Fibroblast of pulmonary artery (primary cell): ENCODE data around the gene COA3.
A peak's percentile ranks its signal among the peaks of the same experiment; 100 is the strongest.

Experiments
- DNase-seq: peaks from one replicate; pipeline ENCODE4 v3.0.0-alpha.2; 2010; ENCODE audit warnings: low read depth
- H3K4me3 ChIP-seq: replicated peaks from 2 replicates; pipeline ENCODE4 v1.5.1; 2011; ENCODE audit warnings: low read depth, mild to moderate bottlenecking, control low read depth, low read length, moderate library complexity
- TF ChIP-seq, protein P1 (sequence below): IDR thresholded peaks from 2 replicates; pipeline ENCODE4 v1.5.1; 2011; ENCODE audit warnings: mild to moderate bottlenecking, control low read depth, low read length, inconsistent platforms; ENCODE audit errors: missing control alignments

COA3 gene

DNA sequence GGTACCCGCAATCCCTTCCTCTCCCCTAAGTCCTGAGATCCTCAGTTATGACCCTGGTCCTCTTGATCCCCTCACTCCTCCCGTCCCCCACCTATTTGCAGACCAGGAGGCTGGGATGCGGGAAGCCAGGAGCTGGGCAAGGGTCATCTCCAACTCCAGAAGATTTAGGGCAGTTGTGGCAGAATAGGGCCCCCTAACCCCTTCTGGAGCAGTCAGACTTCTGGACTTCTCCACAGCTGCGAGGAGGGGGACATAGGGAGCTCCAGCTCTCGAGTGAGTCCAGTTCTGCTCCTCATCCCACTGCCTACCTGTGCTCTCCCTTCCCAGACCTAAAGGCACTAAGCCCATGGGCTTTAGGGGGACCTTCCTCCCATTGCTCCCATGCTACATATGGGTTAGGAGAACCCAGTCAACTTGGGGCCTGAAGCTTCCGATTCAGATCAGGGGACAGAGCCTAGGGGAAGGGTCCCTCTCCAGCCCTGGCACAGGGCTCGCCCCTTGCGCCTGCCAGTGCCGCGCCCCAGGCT lies 16.8 kb downstream of the COA3 start:
- peak overlapping the region; percentile 70 for H3K4me3 ChIP-seq
- TF ChIP-seq, protein P1, sequence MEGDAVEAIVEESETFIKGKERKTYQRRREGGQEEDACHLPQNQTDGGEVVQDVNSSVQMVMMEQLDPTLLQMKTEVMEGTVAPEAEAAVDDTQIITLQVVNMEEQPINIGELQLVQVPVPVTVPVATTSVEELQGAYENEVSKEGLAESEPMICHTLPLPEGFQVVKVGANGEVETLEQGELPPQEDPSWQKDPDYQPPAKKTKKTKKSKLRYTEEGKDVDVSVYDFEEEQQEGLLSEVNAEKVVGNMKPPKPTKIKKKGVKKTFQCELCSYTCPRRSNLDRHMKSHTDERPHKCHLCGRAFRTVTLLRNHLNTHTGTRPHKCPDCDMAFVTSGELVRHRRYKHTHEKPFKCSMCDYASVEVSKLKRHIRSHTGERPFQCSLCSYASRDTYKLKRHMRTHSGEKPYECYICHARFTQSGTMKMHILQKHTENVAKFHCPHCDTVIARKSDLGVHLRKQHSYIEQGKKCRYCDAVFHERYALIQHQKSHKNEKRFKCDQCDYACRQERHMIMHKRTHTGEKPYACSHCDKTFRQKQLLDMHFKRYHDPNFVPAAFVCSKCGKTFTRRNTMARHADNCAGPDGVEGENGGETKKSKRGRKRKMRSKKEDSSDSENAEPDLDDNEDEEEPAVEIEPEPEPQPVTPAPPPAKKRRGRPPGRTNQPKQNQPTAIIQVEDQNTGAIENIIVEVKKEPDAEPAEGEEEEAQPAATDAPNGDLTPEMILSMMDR: no peak
- DNase-seq: no peak

DNA sequence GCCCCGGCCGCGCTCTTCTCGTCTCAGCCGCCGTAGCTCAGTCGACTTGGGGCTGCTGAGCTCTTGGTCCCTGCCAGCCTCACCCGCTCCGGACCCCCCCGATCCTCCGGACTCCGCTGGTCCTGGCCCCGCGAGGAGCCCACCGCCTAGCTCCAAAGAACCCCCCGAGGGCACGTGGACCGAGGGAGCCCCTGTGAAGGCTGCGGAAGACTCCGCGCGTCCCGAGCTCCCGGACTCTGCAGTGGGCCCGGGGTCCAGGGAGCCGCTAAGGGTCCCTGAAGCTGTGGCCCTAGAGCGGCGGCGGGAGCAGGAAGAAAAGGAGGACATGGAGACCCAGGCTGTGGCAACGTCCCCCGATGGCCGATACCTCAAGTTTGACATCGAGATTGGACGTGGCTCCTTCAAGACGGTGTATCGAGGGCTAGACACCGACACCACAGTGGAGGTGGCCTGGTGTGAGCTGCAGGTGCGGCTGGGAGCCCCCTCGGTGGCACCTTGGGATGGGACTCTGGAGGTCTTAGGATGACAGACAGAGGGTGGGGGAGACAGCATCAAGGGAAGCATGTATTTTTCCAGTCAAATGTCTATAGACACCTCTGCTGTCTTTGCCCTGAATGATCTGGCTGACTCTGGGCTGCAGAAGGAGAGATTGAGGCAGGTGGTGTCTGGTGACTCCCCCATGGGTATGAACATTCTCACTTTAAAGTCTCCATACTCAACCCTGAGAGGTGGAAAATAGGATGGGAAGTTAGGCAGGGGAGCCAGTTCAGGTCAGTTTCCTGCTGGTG lies 17.5 kb downstream of the COA3 start:
- DNase-seq: no peak
- peak overlapping the region; percentile 70 for H3K4me3 ChIP-seq

DNA sequence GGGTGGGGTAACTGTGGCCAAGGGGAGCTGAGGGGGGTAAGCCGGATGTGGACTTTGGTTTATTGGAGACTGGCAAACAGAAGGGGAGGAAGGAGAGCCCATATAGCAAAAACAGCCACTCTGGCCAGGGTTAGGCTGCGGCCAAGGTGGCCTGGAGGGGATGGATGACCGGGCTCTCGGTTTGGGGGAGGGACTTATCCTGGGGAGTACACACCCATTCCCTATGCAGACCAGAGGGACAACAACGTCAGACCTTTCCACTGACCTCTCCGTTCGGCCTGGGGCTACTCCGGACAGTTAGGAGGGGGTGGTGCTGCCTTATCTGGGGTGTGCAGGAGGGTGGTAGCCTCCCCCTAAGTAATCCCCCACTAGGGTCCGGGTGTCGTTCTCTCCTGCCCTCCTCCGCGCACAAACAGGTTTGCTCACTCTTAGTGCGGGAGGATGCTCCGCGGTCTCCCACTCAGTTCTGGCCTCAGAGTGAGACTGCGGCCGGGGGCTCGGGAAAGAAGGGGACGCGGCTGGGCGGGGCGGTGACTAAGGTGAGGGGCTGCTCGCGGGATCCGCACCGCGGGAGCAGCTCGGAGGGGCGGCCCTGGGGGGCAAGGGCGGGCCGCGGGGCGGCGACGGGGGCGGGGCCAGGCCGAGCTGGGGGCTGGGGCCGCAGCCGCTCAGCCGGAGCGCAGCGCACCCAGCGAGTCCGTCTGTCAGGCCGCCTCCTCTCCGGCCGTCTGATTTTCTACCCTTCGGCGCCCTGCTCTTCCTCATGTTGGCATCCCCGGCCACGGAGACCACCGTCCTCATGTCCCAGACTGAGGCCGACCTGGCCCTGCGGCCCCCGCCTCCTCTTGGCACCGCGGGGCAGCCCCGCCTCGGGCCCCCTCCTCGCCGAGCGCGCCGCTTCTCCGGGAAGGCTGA lies 18.3 kb downstream of the COA3 start, which contains the start of gene WNK4:
TSS of gene WNK4 (plus strand) at position 675 of the 915 bp plus-strand sequence. CDS start at position 764, 89 bp downstream.
- peak within 1 kb of the TSS; percentile 70 for H3K4me3 ChIP-seq
- DNase-seq: peak; percentile 48
- TF ChIP-seq, protein P1: no peak

More for the DNA sequence above, 17.5 kb downstream of the COA3 start:
- TF ChIP-seq, protein P1: no peak

DNA sequence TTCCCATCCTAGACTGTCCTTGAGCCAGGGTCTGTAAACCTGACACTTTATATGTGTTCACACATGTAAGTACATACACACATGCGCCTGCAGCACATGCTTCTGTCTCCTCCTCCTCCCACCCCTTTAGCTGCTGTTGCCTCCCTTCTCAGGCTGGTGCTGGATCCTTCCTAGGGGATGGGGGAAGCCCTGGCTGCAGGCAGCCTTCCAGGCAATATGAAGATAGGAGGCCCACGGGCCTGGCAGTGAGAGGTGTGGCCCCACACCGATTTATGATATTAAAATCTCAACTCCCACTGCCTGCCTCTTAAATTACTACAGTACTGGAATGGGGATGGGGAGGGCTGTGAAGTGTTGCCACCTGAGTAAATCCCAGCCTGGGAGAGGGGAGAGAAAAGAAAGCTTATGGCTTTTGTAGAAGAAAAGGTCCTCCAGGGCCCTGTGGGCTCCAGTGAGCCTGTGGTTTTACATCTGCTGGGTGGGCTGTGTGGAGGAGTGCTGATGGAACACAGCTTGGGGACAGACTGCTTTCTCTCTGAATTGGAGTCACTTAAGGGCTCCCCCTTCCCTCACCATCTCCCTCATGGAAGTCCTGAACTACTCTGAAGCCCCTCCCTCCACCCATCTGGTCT lies 19.1 kb downstream of the COA3 start:
- TF ChIP-seq, protein P1: no peak
- H3K4me3 ChIP-seq: no peak overlapping the region
- DNase-seq: no peak

DNA sequence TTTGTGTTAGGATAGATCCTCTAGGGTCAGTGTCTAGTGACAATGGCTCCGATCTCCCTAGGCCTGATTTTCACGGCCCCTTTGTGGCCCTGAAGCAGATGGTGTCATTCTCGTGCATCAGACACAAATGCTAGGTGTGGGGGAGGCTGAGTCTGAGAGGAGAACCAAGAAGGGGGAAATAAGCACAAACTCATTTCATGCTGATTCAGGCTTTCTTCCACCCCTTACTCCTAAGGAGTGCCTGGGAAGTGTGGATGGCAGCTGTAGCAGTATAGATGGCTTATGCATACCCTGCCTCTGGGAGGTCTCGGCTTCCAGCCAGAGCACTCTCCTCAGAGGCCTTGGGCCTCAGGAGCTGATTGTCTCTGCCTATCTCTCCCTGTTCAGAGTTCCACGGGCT lies 19.9 kb downstream of the COA3 start:
- TF ChIP-seq, protein P1: no peak

DNA sequence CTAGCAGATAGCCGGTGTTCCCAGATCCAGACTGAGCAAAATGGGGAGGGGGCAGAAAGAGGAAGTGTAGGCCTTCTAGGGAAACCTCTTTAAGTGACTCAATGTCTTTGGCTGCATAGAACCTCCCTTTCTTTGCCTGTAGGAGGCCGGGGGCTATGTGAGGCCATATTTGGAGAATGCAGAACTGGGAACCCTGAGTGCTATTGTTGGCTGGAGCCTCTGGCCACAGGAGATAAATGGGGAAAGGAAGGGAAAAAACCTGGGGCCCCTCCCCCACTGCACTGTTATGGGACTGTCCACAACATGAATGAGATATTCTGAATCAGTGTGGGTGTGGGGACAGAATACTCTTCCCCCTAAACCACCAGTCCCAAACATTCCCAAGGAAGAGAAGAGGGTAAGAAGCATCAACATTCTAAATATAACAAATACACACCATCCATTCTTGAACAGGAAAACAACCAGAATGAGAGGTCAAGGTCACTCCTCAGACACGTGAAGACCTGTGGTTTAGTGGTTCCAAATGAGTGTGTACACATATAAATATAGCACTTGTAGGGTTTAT lies 22.9 kb downstream of the COA3 start:
- H3K4me3 ChIP-seq: no peak overlapping the region
- peak; percentile 74 for DNase-seq
- TF ChIP-seq, protein P1: no peak

More for the DNA sequence above, 19.9 kb downstream of the COA3 start:
- H3K4me3 ChIP-seq: no peak overlapping the region
- no peak for DNase-seq
